Endothelial cell of umbilical vein (primary cell): ENCODE results near the gene TAB3. TPM values are rescaled to one million over a fixed set of nuclear protein-coding genes. Genes with fewer than 3 reads are reported as not detected.

Source experiments
- BruUV-seq: library from RNA; stranded (reverse); fragments of 400-500 nt; replicated peaks from 2 replicates; lab custom pipeline; 2021; lab: Mats Ljungman, UMichigan
- CTCF ChIA-PET: fragments of 300-600, 350-600 bp; sonication (Branson Sonifier 250); formaldehyde crosslinking; loops from one replicate; lab custom pipeline; 2021; ENCODE audit warnings: antibody characterized with exemption, inconsistent platforms; lab: Charles Lee
- POLR2A ChIA-PET: fragments of 300-600, 350-600 bp; sonication (Branson Sonifier 250); formaldehyde crosslinking; loops from one replicate; lab custom pipeline; 2021; ENCODE audit warnings: antibody characterized with exemption, inconsistent platforms; lab: Charles Lee
- DNase-seq: peaks from one replicate; pipeline ENCODE4 v3.0.0-alpha.2; 2011; ENCODE audit warnings: low read depth, low spot score
- FAIRE-seq: peaks from 2 replicates; lab custom pipeline; 2011; peaks lifted over from hg19 to GRCh38; lab: Jason Lieb, UNC
- H2AFZ ChIP-seq: 2 replicates; pipeline ENCODE4 v1.6.0; 2012; ENCODE audit warnings: low read depth, low read length, control low read depth, inconsistent platforms
- H3K27ac ChIP-seq: 2 replicates; pipeline ENCODE4 v1.5.1; 2011; ENCODE audit warnings: low read depth, mild to moderate bottlenecking, control low read depth, low read length, moderate library complexity; ENCODE audit not compliant: insufficient read depth
- H3K27me3 ChIP-seq, 2 experiments: 2 replicates each; pipeline versions ENCODE4 v1.6.0 to v1.6.1; 2011; ENCODE audit warnings: low read length in 2 of 2, mixed read lengths in 1 of 2; ENCODE audit not compliant: control insufficient read depth in 2 of 2, insufficient read depth in 2 of 2
- H3K36me3 ChIP-seq, 2 experiments: 2 replicates in 1 of 2; 3 replicates in 1 of 2; pipeline ENCODE4 v1.5.1; 2011; ENCODE audit warnings: low read length in 2 of 2, mild to moderate bottlenecking in 1 of 2, moderate library complexity in 1 of 2; ENCODE audit not compliant: control insufficient read depth in 2 of 2, insufficient read depth in 2 of 2; ENCODE audit errors: extremely low read depth in 1 of 2
- H3K4me1 ChIP-seq: 3 replicates; pipeline ENCODE4 v1.5.1; 2011; ENCODE audit warnings: mild to moderate bottlenecking, low read length; ENCODE audit not compliant: control insufficient read depth, insufficient read depth; ENCODE audit errors: extremely low read depth
- H3K4me2 ChIP-seq: 2 replicates; pipeline ENCODE4 v1.6.1; 2011; ENCODE audit warnings: low read length, control low read depth, mixed read lengths; ENCODE audit not compliant: insufficient read depth
- H3K4me3 ChIP-seq, 3 experiments: fragments of 200-600 bp in 1 of 3; sonication (generic), shearing (Covaris generic) in 1 of 3; replicated peaks in 1 of 3; 2 replicates each; pipeline ENCODE4 v1.5.1; 2011 to 2016; ENCODE audit warnings: control low read depth in 3 of 3, low read length in 3 of 3, mild to moderate bottlenecking in 2 of 3, inconsistent platforms in 1 of 3, low read depth in 1 of 3, moderate library complexity in 1 of 3; ENCODE audit not compliant: insufficient read depth in 1 of 3
- H3K79me2 ChIP-seq: 2 replicates; pipeline ENCODE4 v1.6.0; 2012; ENCODE audit warnings: low read length, inconsistent platforms; ENCODE audit not compliant: control insufficient read depth, insufficient read depth
- H3K9ac ChIP-seq: replicated peaks from 2 replicates; pipeline ENCODE3; 2011; ENCODE audit warnings: low read length, control low read depth; ENCODE audit not compliant: insufficient read depth; ENCODE audit errors: extremely low read depth
- H3K9me1 ChIP-seq: replicated peaks from 3 replicates; pipeline ENCODE4 v1.6.0; 2011; ENCODE audit warnings: mild to moderate bottlenecking, low read length; ENCODE audit not compliant: control insufficient read depth, insufficient read depth; ENCODE audit errors: extremely low read depth
- H3K9me3 ChIP-seq: replicated peaks from 2 replicates; pipeline ENCODE4 v1.5.1; 2012; ENCODE audit warnings: low read length, inconsistent platforms; ENCODE audit not compliant: control insufficient read depth, insufficient read depth
- H4K20me1 ChIP-seq: replicated peaks from 2 replicates; pipeline ENCODE3; 2011; ENCODE audit warnings: mild to moderate bottlenecking, low read length; ENCODE audit not compliant: control insufficient read depth, insufficient read depth; ENCODE audit errors: extremely low read depth
- EZH2 ChIP-seq: IDR thresholded peaks from 2 replicates; pipeline ENCODE4 v1.6.1; 2012; ENCODE audit warnings: borderline replicate concordance, low read depth, mild to moderate bottlenecking, moderate library complexity, low read length, inconsistent platforms; ENCODE audit not compliant: severe bottlenecking
- FOS ChIP-seq: IDR thresholded peaks from 2 replicates; pipeline ENCODE4 v1.6.1; 2011; ENCODE audit warnings: mild to moderate bottlenecking, low read length, moderate library complexity, borderline replicate concordance; ENCODE audit not compliant: insufficient read depth
- GATA2 ChIP-seq: IDR thresholded peaks from 2 replicates; pipeline ENCODE4 v1.7.0; 2011; ENCODE audit warnings: low read depth, mild to moderate bottlenecking, moderate library complexity, mixed read lengths, low read length; ENCODE audit not compliant: insufficient read length, insufficient read depth
- JUN ChIP-seq: IDR thresholded peaks from 2 replicates; pipeline ENCODE4 v1.6.1; 2011; ENCODE audit warnings: borderline replicate concordance, low read depth; ENCODE audit not compliant: insufficient read length, insufficient read depth
- MYC ChIP-seq: IDR thresholded peaks from one replicate; pipeline ENCODE4 v1.6.1; 2011; ENCODE audit warnings: mild to moderate bottlenecking, low read depth, low read length
- POLR2A ChIP-seq: IDR thresholded peaks from 2 replicates; pipeline ENCODE4 v1.6.1; 2012; ENCODE audit warnings: low read depth, mild to moderate bottlenecking, control low read depth, low read length
- POLR2AphosphoS5 ChIP-seq: IDR thresholded peaks from 2 replicates; pipeline ENCODE4 v1.6.1; 2012; ENCODE audit warnings: low read depth, mild to moderate bottlenecking, control low read depth, low read length, moderate library complexity; ENCODE audit not compliant: insufficient read depth
- dilution Hi-C: fragments of 300-500 bp; cut with MboI; formaldehyde crosslinking; loops from one replicate; pipeline ENCODE4 v1.15.0; 2019; ENCODE audit warnings: low sequenced_read_pairs; ENCODE audit not compliant: extremely low pct_ligation_motif_present
- intact Hi-C: fragments of 100-400 bp; cut with micrococcal nuclease; formaldehyde crosslinking; loops from one replicate; pipeline ENCODE4 v1.10.0; 2022
- polyA plus RNA-seq, 4 experiments: library from polyadenylated mRNA; depleted of rRNA in 3 of 4; stranded (reverse) in 3 of 4; unstranded in 1 of 4; fragments of >200 nt; gene quantifications; 2 replicates each; pipeline versions ENCODE4 v1.2.1 to v1.2.3, GENCODE V29; 2011 to 2012; ENCODE audit warnings: missing spikeins in 1 of 4
- total RNA-seq: library from RNA; stranded (reverse); gene quantifications from 2 replicates; pipeline ENCODE4 v1.2.3, GENCODE V29; 2021
- TF ChIP-seq, protein P1 (sequence below), 2 donors: IDR thresholded peaks; 1 replicate in 1 of 2; 2 replicates in 1 of 2; pipeline ENCODE4 v1.5.1; 2011; ENCODE audit warnings: low read length in 2 of 2, mild to moderate bottlenecking in 2 of 2, moderate library complexity in 2 of 2, control low read depth in 1 of 2, inconsistent platforms in 1 of 2, low read depth in 1 of 2; ENCODE audit not compliant: insufficient read depth in 1 of 2; ENCODE audit errors: extremely low read depth in 1 of 2
- TF ChIP-seq, protein P2 (sequence below): IDR thresholded peaks from 2 replicates; pipeline ENCODE4 v1.6.1; 2011; ENCODE audit not compliant: insufficient read depth, insufficient read length

TAB3 gene
- total and polyA plus RNA-seq, 2 donors (not counting 3 experiments of a cell fraction or from before 2014, with no cell fraction given), result 11.5 to 11.7 TPM

DNA sequence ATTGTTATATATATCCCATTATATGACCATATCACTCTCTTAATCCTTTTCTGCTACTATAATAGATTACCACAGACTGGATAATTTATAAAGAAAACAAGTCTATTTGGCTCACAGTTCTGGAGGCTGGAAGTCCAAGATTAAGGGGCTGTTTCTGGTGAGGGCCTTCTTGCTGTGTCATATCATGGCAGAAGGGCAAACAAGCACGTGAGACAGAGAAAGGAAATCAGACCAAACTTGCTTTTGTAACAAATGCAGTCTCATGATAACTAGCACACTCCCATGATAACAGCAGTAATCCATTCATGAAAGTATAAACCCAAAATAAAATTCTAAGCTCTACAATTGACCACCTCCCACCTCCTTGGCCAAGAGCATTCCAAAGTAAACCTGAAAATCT lies 16.3 kb upstream of the TAB3 start:
- Histone ChIP-seq H3K9ac (no peak overlapping the region), H3K79me2 (no peaks in the 10 kb centered on the region), H3K9me3 (no peaks in the 10 kb centered on the region), H3K4me2 (no peak overlapping the region), H3K27ac (no peak overlapping the region), H3K9me1 (no peaks in the 10 kb centered on the region), H4K20me1 (no peaks in the 10 kb centered on the region), H3K36me3 (no peaks in the 10 kb centered on the region), H3K27me3 (no peaks in the 10 kb centered on the region), H3K4me3 (no peak overlapping the region), H3K4me1 (no peaks in the 10 kb centered on the region), H2AFZ (no peak overlapping the region)
- dilution Hi-C loops (no loop called here), intact Hi-C loops (no loop called here)
- ChIA-PET CTCF (no interaction called here), POLR2A (no interaction called here)
- FAIRE-seq, result no peak
- no peak for TF ChIP-seq JUN
- TF ChIP-seq MYC, result no peak
- no peak for TF ChIP-seq GATA2
- TF ChIP-seq FOS, result no peak
- TF ChIP-seq, protein P1, sequence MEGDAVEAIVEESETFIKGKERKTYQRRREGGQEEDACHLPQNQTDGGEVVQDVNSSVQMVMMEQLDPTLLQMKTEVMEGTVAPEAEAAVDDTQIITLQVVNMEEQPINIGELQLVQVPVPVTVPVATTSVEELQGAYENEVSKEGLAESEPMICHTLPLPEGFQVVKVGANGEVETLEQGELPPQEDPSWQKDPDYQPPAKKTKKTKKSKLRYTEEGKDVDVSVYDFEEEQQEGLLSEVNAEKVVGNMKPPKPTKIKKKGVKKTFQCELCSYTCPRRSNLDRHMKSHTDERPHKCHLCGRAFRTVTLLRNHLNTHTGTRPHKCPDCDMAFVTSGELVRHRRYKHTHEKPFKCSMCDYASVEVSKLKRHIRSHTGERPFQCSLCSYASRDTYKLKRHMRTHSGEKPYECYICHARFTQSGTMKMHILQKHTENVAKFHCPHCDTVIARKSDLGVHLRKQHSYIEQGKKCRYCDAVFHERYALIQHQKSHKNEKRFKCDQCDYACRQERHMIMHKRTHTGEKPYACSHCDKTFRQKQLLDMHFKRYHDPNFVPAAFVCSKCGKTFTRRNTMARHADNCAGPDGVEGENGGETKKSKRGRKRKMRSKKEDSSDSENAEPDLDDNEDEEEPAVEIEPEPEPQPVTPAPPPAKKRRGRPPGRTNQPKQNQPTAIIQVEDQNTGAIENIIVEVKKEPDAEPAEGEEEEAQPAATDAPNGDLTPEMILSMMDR (IDR thresholded peaks at IDR 0.05; ENCODE audit: extremely low read depth in 1 of 2, insufficient read depth in 1 of 2, low read depth in 1 of 2, low read length in 2 of 2), result no peak
- no peak for TF ChIP-seq POLR2A
- TF ChIP-seq POLR2AphosphoS5, result no peak
- TF ChIP-seq EZH2, result no peak
- TF ChIP-seq, protein P2, sequence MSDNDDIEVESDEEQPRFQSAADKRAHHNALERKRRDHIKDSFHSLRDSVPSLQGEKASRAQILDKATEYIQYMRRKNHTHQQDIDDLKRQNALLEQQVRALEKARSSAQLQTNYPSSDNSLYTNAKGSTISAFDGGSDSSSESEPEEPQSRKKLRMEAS, result no peak
- no TSS peak for BruUV-seq
- no peak for DNase-seq
